GM10248 (cell line): Measurements from ENCODE around the gene DNAI7.

Experiments used
- CTCF ChIA-PET: fragments of 300-600 bp; sonication (Branson Sonifier 250); formaldehyde crosslinking; extraction: SDS; loops from one replicate; lab custom pipeline; 2021; ENCODE audit warnings: antibody characterized with exemption; lab: Yijun Ruan, JAX
- POLR2A ChIA-PET: fragments of 350-650 bp; sonication (Branson Sonifier 250); formaldehyde crosslinking; extraction: SDS; loops from one replicate; lab custom pipeline; 2020; ENCODE audit warnings: antibody characterized with exemption; lab: Yijun Ruan, JAX
- DNase-seq: peaks from one replicate; pipeline ENCODE4 v3.0.0; 2012; ENCODE audit errors: extremely low spot score
- CTCF ChIP-seq: IDR thresholded peaks from 2 replicates; pipeline ENCODE4 v1.5.1; 2012; ENCODE audit warnings: mild to moderate bottlenecking, low read depth; ENCODE audit errors: extremely low read depth, missing control alignments, control extremely low read depth

Gene DNAI7

GRCh38 chr12:25121110-25121509 is 73.8 kb downstream of the DNAI7 start:
- DNase-seq: no peak
- no peak for TF ChIP-seq CTCF
- POLR2A ChIA-PET: no interaction called here
- CTCF ChIA-PET: interaction anchor here (1.2 to 1.5 kb wide), 2 partner anchors 9 to 130 kb away, joined by 6 to 9 read pairs; no protein-coding TSS in a partner anchor

GRCh38 chr12:25119020-25119419 is 75.9 kb downstream of the DNAI7 start:
- ChIA-PET POLR2A (no interaction called here), CTCF (interaction anchor here (1.2 to 1.9 kb wide), 4 partner anchors 11 to 128 kb away, joined by 4 to 6 read pairs (median 5); no protein-coding TSS in a partner anchor)
- TF ChIP-seq CTCF: peak; percentile 23
- DNase-seq: peak; percentile 34

GRCh38 chr12:25115677-25116076 is 79.3 kb downstream of the DNAI7 start:
- TF ChIP-seq CTCF: no peak
- ChIA-PET CTCF (interaction anchor here (1.1 to 1.8 kb wide), 2 partner anchors 125 to 149 kb away, joined by 3 to 4 read pairs; no protein-coding TSS in a partner anchor), POLR2A (interaction anchor here (0.5 kb wide), 1 partner anchor 110 kb away, joined by 5 read pairs; no protein-coding TSS in a partner anchor)
- DNase-seq: no peak

- CTCF ChIA-PET: no interaction called here
- DNase-seq: no peak
- POLR2A ChIA-PET: no interaction called here
- no peak for TF ChIP-seq CTCF
These were observed 81.3 kb downstream of the DNAI7 start for GRCh38 chr12:25113651-25114050.

GRCh38 chr12:25110260-25110659 is 84.7 kb downstream of the DNAI7 start:
- TF ChIP-seq CTCF: no peak
- ChIA-PET CTCF (no interaction called here), POLR2A (no interaction called here)
- no peak for DNase-seq

GRCh38 chr12:25107920-25108319 is 87.0 kb downstream of the DNAI7 start:
- POLR2A ChIA-PET: interaction anchor here (0.6 to 0.9 kb wide), 3 partner anchors 48 to 263 kb away, joined by 3 to 4 read pairs (median 4); no protein-coding TSS in a partner anchor
- no peak for TF ChIP-seq CTCF
- DNase-seq: peak; percentile 61
- CTCF ChIA-PET: interaction anchor here (1.0 to 2.2 kb wide), 7 partner anchors 9 to 269 kb away, joined by 3 to 8 read pairs (median 4); no protein-coding TSS in a partner anchor

- ChIA-PET CTCF (interaction anchor here (1.6 kb wide), 1 partner anchor 12 kb away, joined by 6 read pairs; no protein-coding TSS in a partner anchor), POLR2A (no interaction called here)
- DNase-seq: no peak
- TF ChIP-seq CTCF: no peak
These were observed 88.1 kb downstream of the DNAI7 start for GRCh38 chr12:25106818-25107217.
